NK-92 (cell line): ENCODE results near the gene C6orf163.
"Not testable (repeated sequence)": the region's sequence is repeated elsewhere in the genome, so short reads cannot be mapped to it uniquely, and the experiment has no call there.

Source experiments
- DNase-seq: peaks from one replicate; lab custom pipeline; 2025; ENCODE audit not compliant: unreplicated experiment; lab: John Stamatoyannopoulos, UW

The C6orf163 gene

DNA sequence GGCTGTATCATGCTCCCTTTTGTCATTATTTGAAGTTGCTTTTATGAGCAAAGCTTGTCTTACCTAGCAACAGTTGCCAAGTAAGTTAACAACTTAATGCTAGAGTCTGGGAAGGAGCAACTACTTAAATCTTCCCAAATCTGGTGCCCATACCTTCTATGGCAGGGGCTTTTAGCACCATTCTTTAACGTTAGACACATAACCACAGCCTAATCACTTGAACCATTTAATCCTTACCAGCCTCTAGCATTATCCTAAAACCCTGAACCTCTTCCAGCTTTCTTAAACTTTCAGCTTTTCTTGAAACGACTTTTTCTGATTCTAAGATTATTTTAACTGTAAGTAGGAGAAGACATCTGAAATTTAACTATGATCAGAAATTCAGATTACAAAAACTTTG lies at the start of gene C6orf163:
Gene C6orf163, plus strand, starts transcription at position 83 of the 400 bp plus-strand sequence. Its CDS starts 287 bp downstream, at position 370.
- DNase-seq: no peak

DNA sequence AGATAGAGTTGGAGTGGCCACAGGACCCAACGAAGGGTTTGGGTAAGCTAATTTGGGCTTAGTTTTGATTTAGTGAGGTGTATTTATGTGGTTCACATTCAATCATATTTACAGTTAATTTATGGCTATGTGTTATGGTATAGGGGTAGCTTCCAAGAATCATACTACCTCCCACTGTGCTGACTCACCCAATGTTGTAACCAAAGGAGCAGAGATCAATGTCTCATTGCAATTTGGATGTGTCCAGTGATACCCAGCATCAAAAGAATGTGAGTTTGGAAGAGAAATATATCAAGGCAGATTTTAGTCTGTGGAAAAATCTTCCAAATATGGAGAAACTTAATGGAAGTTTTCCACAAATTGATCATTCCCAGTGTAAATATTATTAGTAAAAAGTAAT lies 47.5 kb upstream of the C6orf163 start:
- no peak for DNase-seq

GRCh38 chr6:87301277-87301676 lies 43.3 kb upstream of the C6orf163 start:
- DNase-seq: not testable (repeated sequence)

DNA sequence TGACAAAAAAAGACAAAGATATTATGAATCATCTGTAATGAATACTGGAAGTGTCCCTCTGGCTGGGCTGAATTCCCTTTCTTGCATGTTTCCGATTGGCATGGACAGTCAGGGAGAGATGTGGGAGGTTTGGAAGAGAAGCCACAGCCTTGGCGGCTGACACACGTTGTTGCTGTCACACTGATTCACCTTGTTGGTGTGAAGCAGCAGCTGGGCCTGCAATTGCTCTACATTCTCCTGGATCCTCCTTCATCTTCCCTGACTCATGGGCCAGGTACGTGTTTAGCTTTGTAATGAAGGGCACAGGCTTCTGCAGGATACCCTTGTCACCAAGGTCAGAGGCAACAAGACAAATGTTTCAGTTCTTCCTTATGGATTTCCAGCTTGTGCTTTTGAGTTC lies 35.6 kb upstream of the C6orf163 start:
- no peak for DNase-seq

- no peak for DNase-seq
Measured at GRCh38 chr6:87312860-87313259, 31.8 kb upstream of the C6orf163 start.

GRCh38 chr6:87315071-87315470 lies 29.5 kb upstream of the C6orf163 start:
- DNase-seq: no peak

DNA sequence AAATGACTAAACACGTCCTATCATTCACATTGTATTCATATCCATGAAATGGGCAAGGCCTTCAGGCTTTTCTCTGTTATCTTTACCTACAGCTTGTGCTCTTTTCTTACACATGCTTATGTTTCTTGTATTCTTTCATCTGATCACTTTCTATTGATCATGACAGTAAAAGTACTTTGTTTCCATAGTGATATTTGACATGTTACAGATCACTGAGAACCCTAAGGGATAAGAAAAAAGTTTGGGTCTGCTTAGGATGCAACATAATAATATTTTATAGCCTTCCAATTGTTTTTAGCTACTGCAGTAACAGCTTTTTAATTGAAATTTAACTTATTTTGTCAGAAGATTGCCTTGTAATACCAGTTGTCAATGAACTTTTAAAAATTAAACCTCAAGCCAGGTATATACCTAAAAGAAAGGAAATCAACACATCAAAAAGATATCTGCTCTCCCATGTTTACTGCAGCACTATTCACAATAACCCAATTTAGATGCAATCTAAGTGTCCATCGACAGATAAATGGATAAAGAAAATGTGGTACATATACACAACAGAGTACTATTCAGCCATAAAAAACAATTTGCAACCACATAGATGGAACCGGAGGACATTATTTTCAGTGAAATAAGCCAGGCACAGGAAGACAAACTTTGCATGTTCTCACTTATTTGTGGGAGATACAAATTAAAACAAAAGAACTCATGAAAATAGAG lies 25.2 kb upstream of the C6orf163 start:
- DNase-seq: no peak

DNA sequence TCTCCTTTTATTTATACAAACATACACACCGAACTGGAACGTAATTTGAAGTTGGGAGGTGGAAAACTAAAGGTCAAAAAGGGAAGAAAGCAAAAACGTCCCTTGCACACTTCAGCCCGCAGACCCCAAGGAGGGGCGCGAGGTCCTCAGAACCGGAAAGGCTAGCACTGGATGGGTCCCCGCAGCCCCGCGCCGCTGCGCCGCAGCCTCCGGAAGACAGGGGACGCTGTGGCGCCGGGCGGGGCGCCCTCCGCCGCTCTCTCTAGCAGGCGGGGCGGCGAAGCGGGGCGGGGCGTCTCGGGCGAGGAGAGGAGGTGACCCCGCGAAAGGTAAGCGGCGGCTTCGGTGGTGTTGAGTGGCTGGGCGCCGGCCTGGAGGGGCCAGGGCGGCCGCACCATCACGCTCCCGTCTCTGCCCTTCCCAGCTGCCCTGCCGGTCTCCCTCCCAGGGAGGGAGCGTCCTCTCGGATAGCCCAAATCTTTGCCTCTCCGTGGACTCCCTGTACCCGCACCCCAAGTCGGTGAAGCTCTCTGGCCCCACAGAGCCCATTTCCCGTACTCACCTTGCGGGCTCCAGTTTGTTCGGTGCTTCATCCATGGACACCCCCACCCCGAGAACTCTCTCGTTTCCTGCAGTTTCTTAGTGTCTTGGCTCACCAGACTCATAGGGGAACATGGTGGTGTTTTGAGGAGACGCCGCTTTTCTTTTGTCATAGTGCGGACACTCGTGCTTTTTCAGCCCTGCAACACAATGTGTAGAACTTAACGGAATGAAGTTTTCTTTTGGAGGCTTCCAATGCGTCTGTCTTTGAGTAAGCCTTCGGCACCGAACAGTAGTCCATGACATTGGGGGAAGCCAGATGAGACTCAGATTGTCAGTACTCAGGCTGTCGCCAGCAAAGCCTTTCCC lies 22.1 kb upstream of the C6orf163 start, which contains the start of gene SMIM8:
Gene SMIM8, plus strand, starts transcription at position 285 of the 909 bp plus-strand sequence. CDS start 14,444 bp downstream, outside the sequence.
- peak; percentile 18 for DNase-seq

DNA sequence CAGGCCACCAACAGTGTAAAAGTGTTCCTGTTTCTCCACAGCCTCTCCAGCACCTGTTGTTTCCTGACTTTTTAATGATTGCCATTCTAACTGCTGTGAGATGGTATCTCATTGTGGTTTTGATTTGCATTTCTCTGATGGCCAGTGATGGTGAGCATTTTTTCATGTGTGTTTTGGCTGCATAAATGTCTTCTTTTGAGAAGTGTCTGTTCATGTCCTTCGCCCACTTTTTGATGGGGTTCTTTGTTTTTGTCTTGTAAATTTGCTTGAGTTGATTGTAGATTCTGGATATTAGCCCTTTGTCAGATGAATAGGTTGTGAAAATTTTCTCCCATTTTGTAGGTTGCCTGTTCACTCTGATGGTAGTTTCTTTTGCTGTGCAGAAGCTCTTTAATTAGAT lies 20.7 kb upstream of the C6orf163 start:
- DNase-seq: not testable (repeated sequence)

DNA sequence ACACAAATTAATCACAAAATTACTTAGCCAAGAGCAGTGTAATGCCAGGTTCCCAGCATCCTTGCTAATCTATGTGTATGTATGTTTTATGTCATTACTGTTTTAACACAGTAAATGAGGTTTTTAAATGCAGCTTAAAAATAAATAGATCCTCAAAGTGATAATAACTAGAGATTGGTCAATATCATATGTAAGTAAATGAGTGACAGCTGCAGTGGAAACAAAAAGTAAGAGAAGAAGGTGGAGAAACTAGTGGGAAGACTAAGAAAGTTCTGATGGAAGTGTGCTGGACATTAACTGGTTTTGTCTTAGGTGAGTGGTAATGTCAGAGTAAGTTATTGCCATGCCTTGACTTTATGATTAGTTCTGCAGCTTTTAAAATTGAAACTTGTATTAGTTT lies 13.7 kb upstream of the C6orf163 start:
- DNase-seq: no peak

- DNase-seq: no peak
Measured at GRCh38 chr6:87333033-87333432, 11.6 kb upstream of the C6orf163 start.

DNA sequence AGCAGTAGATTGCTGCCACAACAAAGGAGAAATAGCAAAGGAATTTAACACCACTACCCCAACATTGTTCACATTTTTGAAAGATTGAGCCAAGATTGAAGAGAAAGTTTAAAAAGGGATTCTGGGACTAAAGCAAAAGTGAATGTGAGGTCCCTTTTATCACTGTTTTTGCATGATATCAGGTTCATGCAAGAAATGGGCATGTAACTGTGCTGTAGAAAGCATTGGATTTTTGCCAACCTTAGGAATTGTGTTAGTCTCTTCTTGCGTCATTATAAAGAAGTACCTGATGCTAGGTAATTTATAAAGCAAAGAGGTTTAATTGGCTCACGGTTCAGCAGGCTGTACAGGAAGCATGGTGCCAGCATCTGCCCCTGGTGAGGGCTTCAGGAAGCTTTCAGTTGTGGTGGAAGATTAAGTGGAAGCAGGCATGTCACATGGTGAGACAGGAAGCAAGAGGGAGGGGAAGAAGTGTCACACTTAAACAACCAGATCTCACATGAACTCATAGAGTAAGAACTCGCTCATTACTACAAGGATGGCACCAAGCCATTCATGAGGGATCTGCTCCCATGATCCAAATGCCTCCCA lies 10.9 kb upstream of the C6orf163 start:
- DNase-seq: no peak

- DNase-seq: no peak
Measured at GRCh38 chr6:87334683-87335082, 9.9 kb upstream of the C6orf163 start.

GRCh38 chr6:87336367-87336766 lies 8.2 kb upstream of the C6orf163 start:
- DNase-seq: no peak

GRCh38 chr6:87340230-87340629 lies 4.4 kb upstream of the C6orf163 start:
- DNase-seq: no peak

GRCh38 chr6:87341158-87341557 lies 3.5 kb upstream of the C6orf163 start:
- no peak for DNase-seq

DNA sequence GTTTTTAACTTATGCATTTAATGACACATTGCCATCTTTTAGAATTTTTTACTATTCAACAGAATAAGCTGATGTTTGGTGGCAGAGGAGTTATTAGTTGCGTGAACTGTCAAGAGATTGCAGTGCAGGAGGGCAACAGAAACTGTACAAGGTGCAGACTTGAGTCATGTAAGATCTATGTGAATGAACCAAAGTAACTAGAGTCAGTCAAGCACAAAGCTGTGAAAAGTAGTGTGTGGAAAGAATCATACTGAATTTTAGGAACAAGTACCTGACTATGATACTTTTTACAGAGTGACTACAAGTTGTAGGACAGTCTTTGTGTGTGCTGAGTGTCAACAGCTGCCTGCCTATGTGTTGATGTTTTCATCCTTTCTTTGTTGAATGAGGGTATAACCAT lies 2.7 kb upstream of the C6orf163 start:
- DNase-seq: no peak

GRCh38 chr6:87342829-87343228 lies 1.8 kb upstream of the C6orf163 start:
- DNase-seq: no peak

- DNase-seq: no peak
Measured at GRCh38 chr6:87346700-87347099, 2.1 kb downstream of the C6orf163 start.

DNA sequence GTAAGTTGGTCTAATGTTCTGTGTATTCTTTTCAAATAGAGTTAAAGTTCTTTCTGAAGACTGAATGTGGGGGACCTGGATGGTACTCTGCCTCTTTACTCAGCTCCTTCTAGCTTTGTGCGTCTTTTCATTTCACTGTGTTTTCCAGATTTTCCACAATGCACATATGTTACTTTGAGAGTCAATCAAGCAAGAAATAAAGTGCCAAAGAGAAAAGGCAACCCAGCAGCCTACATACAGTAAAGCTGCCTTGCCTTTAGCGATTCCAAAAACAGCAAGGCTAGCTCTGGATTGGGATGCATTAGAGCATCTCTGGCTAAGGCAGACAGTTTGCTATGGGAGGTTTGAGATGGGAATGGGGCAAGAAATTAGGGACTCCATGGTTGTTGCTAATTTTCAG lies 5.3 kb downstream of the C6orf163 start:
- DNase-seq: no peak

DNA sequence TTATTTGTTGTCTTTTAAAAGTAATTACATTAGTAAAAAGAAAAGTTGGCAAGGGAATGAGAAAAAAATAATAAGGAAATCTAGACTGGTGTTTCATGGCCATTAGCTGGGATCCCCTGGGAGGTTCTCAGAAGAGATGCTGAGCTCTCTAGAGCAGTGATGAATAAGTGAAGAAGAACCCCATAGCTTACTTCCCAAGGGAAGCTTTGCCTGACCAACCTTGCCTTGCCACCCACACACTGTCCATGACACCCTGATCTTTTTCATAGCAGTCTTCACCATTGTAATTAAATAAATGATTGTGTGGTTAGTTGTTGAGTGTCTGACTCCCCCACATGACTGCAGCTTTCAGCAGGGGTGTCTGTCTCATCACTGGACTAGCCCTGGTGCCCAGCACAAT lies 5.9 kb downstream of the C6orf163 start:
- DNase-seq: no peak

DNA sequence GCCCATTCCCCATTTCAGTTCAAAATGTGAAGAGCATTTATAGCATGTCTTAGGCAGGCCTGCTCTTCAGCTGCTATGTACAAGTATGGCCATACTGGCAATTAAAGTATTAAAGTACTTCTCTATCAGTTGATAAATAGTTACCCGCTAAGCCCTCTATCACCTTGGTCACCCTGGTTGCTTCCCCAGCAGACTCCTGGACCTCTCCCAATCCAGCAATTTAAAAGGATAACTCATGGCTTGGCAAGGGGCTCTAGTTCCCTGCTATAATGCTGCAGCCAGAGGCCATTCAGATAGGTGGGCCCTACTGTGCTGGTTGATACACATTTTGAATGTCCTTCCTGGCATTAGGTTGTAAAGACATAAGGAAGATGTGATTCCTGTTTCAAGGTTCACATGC lies 7.0 kb downstream of the C6orf163 start:
- DNase-seq: no peak
